ENCODE data around the gene CDIPT.

The CDIPT gene

GRCh38 chr16:29810699-29811169 lies 52.3 kb downstream of the CDIPT start:
- DNase-seq (ENCODE audit: low read depth in 2 of 2), result no peak

DNA sequence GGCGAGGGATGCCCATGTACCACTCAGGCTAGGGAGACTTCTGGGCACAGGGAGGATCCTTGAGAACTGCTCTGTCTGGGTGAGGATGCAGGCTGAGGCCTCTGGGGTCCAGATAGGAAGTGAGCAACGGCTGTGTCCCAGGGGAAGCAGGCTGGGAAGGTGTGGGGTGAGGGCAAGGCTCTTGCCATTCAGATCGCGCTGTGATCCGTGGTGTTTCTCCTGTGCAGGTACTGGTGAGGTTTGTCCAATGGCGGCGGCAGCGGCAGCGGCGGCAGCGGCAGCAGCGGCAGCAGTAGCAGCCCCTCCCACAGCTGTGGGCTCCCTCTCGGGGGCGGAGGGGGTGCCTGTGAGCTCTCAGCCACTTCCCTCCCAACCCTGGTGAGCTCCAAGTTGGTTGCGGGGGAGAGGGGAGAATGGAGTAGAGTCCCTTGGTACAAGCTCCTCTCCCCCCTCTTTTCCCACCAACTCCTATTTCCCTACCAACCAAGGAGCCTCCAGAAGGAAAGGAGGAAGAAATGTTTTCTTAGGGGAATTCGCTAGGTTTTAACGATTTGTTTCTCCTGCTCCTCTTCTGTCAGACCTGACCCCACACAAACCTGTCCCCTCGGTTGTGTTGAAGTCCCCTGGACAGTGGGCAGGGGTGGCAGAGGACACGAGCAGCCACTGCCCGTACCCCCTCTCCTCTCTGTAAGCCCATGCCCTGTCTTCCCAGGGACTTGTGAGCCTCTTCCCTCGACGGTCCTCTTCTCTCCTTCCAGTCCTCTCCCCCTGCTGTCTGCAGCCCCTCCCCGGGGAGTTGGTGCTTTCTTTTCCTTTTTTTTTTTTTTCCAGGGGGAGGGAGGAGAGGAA lies 53.0 kb downstream of the CDIPT start:
- peak in 1 of 2 donors; percentile 42 for DNase-seq (ENCODE audit: low read depth in 2 of 2)

- DNase-seq (ENCODE audit: low read depth in 2 of 2), result no peak
These were observed 53.8 kb downstream of the CDIPT start for GRCh38 chr16:29809031-29809747.
